Measurements from ENCODE around the gene NFKB2. TPM values are rescaled to one million over a fixed set of nuclear protein-coding genes. Genes with fewer than 3 reads are reported as not detected.

The NFKB2 gene
- total and polyA plus RNA-seq, 2 of the 4 experiments (the other 2 are of a cell fraction) = 16.1 to 32.3 TPM

DNA sequence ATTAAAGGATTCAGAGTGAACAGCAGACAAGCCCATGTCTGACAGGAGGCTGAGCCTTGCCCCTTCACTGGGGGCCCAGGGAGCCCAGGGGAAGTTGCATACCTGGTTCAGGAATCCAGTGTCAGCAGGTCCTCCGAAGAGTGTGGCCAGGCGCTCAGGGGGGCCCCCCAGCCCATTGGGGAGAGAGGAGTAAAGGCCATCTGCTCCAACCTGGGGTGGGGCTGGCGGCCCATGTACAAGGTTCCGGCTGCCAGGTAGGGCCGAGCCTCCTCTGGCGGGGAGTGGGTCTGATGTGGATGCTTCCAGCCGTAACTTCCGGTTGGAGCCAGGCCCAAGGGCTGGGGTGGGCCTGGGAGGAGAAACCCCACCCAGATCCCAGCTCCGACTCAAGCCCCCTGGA is 20.8 kb downstream of the NFKB2 start:
- TF ChIP-seq RAD21 (IDR thresholded peaks at IDR 0.05; ENCODE audit: low read length) (no peak), CEBPB (IDR thresholded peaks at IDR 0.05; ENCODE audit: low read depth, low read length) (no peak), CTCF (conservative IDR thresholded peaks at IDR 0.05; ENCODE audit: low read depth, low read length) (no peak), FOS (IDR thresholded peaks at IDR 0.05; ENCODE audit: low read depth, low read length) (no peak), RCOR1 (IDR thresholded peaks at IDR 0.05; ENCODE audit: insufficient replicate concordance, low read length) (no peak), ELK1 (IDR thresholded peaks at IDR 0.05; ENCODE audit: borderline replicate concordance, low read depth, low read length) (no peak), SMC3 (IDR thresholded peaks at IDR 0.05; ENCODE audit: low read depth, low read length) (no peak), MAFK (IDR thresholded peaks at IDR 0.05; ENCODE audit: low read depth, low read length) (no peak), NFE2L2 (IDR thresholded peaks at IDR 0.05; ENCODE audit: low read depth, low read length) (no peak)
- TF ChIP-seq, protein P1, sequence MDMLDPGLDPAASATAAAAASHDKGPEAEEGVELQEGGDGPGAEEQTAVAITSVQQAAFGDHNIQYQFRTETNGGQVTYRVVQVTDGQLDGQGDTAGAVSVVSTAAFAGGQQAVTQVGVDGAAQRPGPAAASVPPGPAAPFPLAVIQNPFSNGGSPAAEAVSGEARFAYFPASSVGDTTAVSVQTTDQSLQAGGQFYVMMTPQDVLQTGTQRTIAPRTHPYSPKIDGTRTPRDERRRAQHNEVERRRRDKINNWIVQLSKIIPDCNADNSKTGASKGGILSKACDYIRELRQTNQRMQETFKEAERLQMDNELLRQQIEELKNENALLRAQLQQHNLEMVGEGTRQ (IDR thresholded peaks at IDR 0.05; ENCODE audit: low read depth, low read length) = no peak
- no TSS peak for BruUV-seq (replicated peaks)
- dilution Hi-C loops (cut with HindIII; ENCODE audit: low sequenced_read_pairs, unreplicated experiment) (no loop called here), intact Hi-C loops (cut with micrococcal nuclease) (no loop called here), in situ Hi-C loops (cut with MboI; ENCODE audit: low sequenced_read_pairs) (no loop called here)
- Histone ChIP-seq H2BK120ac (ENCODE audit: low read depth, low read length) (no peak overlapping the region), H3K4me3 (ENCODE audit: insufficient read depth, low read depth, low read length) (no peak overlapping the region), H4K20me1 (ENCODE audit: insufficient read depth, low read length) (no peaks in the 10 kb centered on the region), H3K9me1 (ENCODE audit: insufficient read depth, low read length) (peaks cover 9% of the 10 kb centered on the region; the same call in 1 of the 2 replicates), H3K36me3 (ENCODE audit: control insufficient read depth, insufficient read depth, low read length) (no peaks in the 10 kb centered on the region), H3K27me3 (ENCODE audit: control insufficient read depth, insufficient read depth, low read length) (peaks cover 59% of the 10 kb centered on the region), H3K9ac (ENCODE audit: low read depth, low read length) (no peak overlapping the region), H3K79me1 (ENCODE audit: low read depth in 1 of 2, low read length in 2 of 2) (no peaks in the 10 kb centered on the region), H3K27ac (ENCODE audit: insufficient read depth, low read length) (no peak overlapping the region), H2BK20ac (ENCODE audit: low read depth, low read length) (no peak overlapping the region), H3K4ac (ENCODE audit: low read depth, low read length) (no peak overlapping the region), H3K9me3 (ENCODE audit: control insufficient read depth, insufficient read depth, low read length) (no peaks in the 10 kb centered on the region), H3K23ac (ENCODE audit: low read depth, low read length) (no peak overlapping the region), H2AFZ (replicated peaks; ENCODE audit: low read length, poor library complexity) (no peak overlapping the region), H2AK9ac (replicated peaks; ENCODE audit: low read depth, low read length, poor library complexity) (no peak overlapping the region), H3K14ac (replicated peaks; ENCODE audit: low read depth, low read length) (no peak overlapping the region), H4K5ac (ENCODE audit: low read depth, low read length) (no peak overlapping the region), H2BK5ac (ENCODE audit: low read depth, low read length, poor library complexity, severe bottlenecking) (no peak overlapping the region), H3K18ac (ENCODE audit: low read depth, low read length) (no peak overlapping the region), H4K91ac (ENCODE audit: insufficient read depth, low read depth, low read length) (no peak overlapping the region), H3K4me1 (ENCODE audit: control insufficient read depth, insufficient read depth, low read length) (peaks cover 5% of the 10 kb centered on the region), H3K56ac (ENCODE audit: extremely low read depth, insufficient read depth, low read length) (no peak overlapping the region), H3K4me2 (ENCODE audit: low read depth, low read length) (no peak overlapping the region), H2BK15ac (ENCODE audit: low read depth, low read length) (no peak overlapping the region), H4K8ac (ENCODE audit: low read depth in 2 of 2, low read length in 2 of 2) (no peak overlapping the region), H2AK5ac (ENCODE audit: low read depth, low read length) (no peak overlapping the region)
- DNase-seq (no peak), ATAC-seq (ENCODE audit: low read depth) (no peak)
- no CpG with 5 or more reads among the region's 9 CpGs for WGBS, 2 experiments (ENCODE audit: extremely low coverage in 2 of 2, insufficient read length in 1 of 2)
- CTCF ChIA-PET = no interaction called here
- POLR2A ChIA-PET (ENCODE audit: unreplicated experiment) = no interaction called here

Data from IMR-90 (cell line).